ENCODE measurements around the gene RAB6A.
"Not testable (repeated sequence)": the region's sequence is repeated elsewhere in the genome, so short reads cannot be mapped to it uniquely, and the experiment has no call there.

The RAB6A gene

DNA sequence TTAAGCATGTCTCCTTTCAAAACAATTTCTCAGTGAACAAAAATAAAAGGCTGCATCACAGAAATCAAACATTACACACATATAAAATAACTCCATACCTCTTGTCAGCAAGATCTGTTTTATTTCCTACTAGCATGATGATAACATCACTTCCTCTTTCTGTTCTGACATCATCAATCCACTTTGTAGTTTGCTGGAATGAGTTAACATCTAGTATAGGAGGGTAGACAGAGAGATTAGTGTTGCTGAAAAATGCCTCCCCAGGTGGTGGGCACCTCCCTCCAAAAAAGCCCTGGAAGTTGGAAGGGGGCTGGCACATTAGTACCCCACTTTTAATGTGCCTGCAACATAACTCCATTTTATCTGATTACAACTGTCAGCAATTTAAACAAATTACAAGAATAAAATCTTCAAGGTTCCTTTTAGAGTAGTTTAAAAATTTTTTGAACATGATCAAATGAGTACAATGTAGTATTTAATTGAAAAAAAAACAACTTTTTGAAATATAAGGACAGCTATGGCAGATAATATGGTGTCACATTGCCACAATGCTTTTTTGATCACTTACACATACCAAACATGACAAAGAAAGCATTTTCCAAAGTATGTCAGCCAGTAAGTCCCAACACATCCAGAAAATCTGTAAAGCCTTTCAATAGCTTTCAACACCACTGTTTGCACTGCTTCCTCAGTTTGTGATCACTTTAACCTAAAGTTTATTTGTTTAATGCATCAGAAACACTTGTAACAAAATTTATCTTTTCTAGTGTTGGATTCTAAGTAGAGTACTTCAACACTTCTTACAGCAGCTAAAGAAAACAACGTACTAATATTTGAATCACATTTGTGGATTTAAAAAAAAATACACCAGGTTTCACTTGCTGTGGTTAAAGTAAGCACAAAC, 44.5 kb downstream of the RAB6A start:
- no peak for DNase-seq

DNA sequence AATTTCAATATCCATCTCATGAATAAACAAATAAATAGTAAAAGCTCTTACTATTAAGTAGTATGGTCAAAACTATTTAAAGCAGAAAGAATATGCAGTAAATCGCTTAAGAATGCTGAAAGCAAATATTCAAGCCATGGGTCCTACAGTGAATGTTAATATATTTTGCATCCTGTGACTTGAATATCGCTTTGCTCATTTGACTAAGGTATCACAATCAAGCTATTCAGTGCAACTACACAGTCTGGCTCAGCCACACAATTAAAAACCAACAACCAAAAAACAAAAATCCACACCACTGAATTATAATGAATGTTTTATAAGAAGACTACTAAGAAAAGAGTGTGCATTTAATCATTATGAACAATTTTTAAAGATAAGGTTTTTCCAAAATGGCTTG, 45.3 kb downstream of the RAB6A start:
- no peak for DNase-seq

DNA sequence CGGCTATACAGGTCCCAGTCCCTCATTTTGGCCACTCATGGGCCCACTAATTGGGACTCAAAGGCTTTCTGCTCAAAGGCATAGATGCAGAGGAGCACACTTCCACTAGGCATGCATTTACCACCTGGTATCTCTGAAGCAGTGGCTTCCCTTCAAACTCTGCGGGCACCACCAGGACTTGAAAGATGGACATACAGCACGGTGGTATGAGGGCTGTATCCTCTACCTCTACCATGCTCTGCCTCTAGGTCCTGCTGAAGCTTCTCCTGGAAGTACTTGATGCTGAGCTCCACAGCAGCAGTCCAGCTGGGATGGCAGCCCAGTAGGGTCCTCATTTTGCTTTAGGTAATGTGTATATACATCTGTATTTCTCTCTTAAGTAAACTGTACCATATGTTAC, 49.9 kb downstream of the RAB6A start:
- no peak for DNase-seq

DNA sequence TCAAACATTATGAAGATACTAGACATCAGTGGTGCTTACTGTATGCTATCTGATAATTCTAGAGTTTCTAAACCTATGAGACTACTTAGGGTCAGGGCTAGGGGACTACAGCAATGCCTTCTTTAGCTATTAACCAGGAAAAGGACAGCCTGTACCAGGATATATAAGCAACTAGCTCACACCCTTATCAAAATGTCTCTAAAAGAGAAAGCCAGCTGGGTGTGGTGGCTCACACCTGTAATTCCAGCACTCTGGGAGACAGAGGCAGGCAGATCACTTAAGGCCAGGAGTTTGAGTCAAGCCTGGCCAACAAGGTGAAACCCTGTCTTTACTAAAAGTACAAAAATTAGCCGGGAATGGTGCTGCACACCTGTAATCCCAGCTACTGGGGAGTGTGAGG, 55.8 kb downstream of the RAB6A start:
- no peak for DNase-seq

DNA sequence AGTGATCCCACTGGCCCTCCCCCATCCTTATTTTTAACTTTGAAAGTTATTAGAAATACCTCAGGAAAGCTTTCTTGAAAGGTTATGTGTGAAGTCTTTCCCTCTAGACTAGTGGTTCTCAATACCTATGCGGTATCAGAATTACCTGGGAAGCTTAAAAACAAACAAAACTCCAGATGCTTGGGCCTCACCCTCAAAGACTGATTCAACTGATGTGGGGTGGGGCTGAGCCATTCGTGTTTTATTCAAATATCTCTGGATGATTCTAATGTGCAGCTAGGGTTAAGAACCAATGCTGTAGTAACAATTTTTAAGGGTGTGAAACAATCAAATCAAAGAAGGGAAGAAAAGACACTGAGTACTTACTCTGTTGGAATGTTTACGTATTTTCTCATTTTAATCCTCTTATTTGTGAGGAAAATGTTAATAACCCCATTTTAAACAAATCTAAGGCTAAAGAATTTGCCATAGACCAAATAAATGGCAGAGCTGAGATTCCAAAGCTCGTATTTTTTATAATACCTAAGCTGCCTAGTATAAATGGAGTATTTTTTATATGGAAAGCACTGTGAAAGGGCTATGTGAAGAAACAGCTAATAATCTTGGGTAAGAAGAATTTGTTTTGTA, 66.9 kb downstream of the RAB6A start:
- DNase-seq = no peak

DNA sequence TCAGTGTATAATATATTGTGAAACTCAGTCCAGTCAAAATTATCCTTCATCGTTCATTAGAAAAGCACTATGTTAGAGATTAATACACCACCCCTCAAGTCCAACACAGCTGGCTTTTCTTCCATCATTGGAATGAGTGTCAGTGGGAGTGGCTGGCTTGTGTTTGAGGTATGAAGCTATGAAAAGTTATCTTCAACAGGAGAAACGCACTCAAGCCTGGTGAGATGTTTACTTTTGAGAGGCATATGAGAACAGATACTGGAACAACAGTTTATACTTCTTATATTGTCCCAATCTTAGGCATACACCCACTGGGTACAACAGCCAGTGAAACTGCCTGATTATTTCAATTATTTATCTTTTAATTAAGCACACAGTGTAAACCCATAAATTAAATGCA, 80.2 kb downstream of the RAB6A start:
- DNase-seq = no peak

DNA sequence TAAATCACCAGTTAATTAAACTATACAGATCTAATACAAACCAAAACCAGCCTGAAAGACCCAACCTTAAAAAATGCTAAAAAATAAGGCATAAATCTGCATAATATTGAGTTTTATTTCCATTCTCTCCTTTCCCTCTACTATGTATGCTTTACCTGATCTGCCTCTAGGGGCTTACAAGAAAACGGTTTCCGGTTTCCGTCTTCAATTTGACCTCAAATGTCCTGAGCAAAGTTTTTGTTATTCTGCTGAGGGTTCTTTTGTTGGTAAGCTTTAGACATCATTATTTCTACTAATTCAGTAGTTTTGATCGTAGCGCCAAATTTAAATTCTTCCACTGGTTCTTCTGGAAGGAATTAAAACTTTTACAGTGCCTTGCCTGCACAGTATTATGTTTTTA, 84.3 kb downstream of the RAB6A start:
- not testable (repeated sequence) for DNase-seq

DNA sequence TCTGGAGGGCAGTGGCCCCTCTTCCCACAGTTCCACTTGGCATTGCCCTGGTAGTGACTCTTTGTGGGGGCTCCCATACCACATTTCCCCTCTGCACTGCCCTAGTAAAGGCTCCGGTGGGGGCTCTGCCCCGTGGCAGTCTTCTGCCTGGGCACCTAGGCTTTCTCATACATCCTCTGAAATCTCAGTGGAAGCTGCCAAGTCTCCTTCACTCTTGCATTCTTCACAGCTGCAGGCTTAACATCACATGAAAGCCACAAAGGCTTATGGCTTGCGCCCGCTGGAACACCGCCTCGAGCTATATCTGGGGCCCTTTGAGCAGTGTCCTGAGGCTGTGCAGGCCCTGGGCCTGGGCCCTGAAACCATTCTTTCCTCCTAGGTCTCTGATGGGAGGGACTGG, 89.2 kb downstream of the RAB6A start:
- DNase-seq = no peak

DNA sequence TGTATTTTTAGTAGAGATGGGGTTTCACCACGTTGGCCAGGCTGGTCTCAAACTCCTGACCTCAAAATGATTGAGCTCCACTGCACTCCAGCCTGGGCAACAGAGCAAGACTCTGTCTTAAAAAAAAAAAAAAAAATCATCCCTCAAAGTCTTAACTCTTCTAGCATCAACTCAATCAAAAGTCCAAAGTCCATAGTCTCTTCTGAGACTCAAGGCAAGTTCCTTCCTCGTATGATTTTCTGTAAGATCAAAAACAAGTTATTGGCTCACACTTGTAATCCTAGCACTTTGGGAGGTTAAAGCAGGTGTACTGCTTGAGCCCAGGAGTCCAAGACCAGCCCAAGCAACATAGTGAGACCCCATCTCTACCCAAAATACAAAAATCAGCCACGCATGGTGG, 90.1 kb downstream of the RAB6A start:
- DNase-seq = no peak

DNA sequence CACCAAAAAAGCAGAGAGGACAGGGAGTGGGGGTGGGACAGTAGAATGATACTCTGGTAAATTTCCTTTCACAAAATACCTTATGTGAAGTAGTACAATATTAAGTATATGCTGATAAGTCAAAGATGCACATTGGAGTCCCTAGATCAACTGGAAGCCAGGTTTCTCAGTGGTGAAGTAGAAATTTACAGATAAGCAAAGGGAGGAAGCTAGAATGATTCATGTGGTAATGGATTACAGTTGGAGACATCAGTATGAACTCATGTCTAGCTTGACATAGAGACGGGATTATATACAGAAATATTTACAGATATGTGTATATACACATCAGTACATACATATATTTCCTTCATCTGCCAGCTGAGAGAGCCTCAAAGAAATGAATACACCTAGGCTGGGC, 93.0 kb downstream of the RAB6A start:
- no peak for DNase-seq

DNA sequence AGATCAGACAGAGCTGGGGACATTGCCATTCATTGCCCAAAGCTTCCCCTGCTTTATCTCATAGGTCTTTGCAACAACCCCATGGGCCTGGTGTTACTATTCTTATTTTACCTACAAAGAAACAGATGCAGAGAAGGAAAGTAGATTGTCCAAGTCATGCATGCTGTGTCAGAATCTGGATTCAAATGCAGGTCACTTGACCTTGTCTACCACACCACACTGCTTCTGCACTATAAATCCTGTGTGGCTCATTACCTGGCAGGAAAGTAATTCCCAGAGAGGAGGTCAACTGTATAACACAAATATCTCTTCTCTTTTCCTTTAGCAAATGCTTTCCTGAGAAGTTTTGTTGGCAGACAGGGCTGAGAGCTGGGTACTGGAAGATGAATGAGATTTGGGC, 96.0 kb downstream of the RAB6A start:
- no peak for DNase-seq

DNA sequence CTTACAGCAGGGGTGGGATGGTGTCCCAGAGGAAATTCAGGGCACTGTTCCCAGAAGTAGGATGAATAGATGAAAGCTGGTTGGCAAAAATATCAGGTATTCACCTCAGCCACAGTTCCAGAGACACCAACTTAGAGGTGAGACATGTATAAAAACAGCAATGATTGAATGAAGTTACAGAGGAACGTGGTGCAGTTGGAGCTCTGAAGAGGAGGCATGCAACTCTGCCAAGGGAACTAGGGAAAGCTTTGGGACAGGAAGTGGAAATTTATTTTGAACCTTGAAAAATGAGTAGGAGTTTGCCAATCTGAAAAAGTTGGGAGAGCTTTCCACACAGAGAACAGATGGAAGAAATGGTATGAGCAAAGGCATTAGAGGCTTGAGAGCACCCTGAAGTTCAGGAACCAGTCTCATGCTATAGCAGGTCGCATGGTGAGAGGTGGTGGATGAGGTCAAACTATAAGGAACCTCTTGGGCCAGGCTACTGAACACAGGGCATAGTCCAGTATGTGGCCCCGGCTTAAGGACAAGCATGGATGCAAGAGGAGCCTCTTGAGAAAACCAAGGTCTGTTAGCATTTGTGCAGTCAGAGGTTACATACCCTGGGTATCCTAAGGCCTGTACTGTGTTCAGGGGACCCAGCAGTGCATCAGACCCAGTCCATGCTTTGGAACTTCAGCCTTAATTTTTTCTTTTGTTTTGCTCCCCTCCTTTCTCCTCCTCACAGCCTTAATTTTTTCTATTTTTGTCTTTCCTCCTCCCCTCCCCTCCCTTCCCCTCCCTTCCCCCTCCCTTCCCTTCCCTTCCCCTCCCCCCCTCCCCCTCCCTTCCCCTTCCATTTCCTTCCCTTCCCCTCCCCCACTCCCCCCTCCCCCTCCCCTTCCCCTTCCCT, 97.0 kb downstream of the RAB6A start:
- no peak for DNase-seq

DNA sequence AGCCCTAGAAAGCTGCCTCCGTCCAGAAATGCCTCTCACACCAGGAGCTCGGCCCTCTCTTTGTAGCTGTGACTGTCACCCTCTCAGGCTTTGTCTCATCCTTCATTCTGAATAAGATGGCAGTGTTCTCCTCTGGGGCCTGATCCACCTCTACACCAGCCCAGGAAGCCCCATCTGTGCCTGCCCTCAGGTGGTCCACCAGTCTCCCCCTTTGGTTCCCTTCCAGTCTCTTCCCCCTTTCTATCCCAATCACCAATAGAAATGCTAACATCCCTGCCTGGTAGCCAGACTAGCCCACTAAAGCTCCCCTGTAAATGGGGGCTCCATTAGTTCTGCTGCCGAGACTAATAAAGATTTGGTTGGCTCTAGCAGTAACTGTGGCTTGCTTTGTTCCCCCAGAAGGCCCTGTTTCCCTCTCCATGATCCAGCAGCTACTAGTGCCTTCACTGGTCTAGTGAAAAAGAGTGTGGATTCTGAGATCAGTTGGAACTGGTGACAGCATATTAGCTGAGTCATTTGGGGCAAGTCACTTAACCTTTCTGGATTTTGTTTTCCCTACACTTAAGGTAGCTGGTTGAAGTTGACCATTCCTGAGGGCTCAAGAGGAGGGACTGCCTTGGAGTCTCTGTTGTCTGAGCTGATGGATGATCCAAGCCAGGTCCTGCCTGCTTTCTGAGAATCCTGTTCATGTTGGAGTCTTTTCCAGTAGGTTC, 98.3 kb downstream of the RAB6A start:
- DNase-seq = no peak

DNA sequence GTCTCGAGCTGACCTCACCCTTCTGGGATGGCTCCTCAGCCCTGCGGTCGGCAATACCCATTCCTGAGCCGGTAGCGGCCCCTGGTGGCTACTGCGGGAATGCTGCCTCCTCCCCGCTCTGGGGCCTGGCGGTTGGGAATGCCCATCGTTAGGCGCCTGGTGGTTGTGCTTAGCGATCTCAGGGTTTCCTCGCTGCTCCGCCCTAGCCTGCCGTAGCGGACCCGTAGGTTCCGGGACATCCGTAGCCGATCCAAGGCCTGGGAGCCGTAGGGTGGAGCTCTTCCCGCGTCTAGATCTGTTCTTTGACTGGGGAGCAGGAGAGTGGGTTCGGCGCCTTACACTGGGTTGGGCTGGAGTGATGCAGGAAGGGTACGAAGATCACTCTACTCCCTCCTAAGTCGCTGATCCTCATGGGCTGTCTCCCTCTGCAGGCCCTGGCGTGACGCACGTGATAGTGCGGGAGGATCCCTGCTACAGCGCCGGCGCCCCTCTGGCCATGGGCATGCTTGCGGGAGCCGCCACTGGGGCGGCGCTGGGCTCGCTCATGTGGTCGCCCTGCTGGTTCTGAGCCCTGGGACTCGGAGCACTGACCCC, 99.7 kb downstream of the RAB6A start:
- peak; percentile 17 for DNase-seq

DNA sequence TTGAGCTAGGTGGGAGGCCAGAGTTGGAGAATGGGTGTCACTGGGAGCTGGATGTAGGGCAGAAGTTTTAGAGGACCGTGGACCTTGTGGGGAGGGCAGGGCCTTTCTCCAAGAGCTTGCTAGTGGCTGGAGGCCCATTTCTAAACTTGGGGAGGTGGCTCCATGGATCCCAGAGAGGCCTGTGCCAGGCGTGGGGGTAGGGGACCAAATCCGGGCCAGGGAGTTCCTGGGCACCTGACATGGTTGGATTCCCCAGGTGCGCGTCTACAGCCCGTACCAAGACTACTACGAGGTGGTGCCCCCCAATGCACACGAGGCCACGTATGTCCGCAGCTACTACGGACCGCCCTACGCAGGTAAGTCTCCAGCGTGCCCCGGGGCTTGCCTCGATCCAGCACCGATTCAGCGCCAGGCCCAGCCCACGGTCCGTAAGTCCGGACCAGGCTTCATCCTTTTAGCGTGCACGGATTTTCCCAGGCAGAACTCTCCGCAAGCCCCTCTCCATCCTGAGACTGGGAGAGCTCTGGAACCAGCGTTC, 100.3 kb downstream of the RAB6A start:
- DNase-seq = no peak

DNA sequence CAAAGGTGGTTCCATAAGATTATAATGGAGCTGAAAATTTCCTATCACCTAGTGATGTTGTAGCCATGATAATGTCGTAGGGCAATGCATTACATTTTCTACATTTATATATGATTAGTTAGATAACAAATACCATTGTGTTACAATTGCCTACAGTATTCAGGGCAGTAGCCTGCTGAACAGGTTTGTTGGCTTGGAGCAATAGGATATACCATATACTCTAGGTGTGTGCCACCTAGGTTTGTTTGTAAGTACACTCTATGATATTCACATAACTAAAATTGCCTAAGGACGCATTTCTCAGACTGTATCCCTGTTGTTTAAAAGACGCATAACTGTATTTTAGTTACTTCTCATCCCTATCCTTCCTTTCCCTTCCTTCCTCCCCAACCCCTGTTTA, 100.9 kb downstream of the RAB6A start:
- DNase-seq = no peak

DNA sequence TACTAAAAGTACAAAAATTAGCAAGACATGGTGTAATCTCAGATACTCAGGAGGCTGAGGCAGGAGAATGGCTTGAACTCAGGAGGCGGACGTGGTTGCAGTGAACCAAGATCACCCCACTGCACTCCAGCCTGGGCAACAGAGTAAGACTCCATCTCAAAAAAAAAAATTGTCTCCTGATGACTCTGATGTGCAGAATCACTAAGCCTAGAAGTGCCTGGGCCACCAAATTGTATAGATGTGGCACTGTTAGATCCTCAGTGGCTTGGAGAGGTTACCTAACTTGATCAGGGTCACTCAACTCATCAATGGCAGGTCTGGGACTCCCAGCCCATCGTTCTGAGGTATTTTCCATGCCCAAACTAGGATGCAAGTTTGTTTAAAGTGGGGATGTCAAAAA, 103.9 kb downstream of the RAB6A start:
- no peak for DNase-seq

DNA sequence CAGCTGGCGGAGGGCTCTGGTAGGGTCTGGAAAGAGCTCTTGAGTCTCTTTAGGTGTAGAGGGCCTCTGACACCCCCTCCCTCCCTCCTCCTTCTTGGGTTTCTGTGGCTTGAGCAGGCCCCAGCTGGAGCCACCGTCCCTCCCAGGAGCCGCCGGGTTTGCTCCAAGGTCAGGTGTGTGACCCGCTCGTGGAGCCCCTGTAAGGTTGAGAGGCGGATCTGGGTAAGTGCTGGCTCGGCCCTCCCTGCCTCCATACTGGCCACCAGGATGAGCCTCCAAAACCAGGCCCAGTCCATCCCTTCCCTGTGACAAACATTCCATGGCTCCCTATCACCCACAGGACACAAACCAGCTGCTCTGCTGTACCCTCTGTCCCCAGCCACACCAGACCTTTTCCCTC, 105.2 kb downstream of the RAB6A start:
- DNase-seq = no peak

DNA sequence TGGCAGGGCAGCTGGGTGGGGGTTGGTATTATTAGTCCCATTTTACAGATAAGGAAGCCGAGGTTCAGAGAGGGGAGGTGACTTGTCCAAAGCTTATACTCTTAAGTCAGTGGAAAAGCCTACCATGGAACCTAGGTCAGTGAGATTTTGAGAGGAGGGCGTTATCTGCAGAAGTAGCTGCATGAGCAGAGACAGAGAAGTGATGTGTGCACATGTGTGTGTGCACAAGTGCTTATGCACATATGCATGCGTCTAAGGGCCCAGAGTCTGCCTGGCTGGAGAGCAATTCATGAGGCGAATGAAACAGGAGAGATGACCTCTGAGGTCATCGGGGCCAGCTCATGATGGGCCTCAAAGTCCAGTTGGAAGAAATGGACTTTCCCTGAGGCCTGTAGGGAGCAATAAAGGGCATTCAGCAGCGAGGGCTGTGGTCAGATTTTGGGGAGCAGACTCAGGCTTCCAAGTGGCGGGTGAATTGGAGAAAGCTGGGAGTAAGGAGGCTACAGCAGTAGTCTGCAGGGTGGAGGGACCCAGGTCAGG, 106.3 kb downstream of the RAB6A start:
- no peak for DNase-seq

DNA sequence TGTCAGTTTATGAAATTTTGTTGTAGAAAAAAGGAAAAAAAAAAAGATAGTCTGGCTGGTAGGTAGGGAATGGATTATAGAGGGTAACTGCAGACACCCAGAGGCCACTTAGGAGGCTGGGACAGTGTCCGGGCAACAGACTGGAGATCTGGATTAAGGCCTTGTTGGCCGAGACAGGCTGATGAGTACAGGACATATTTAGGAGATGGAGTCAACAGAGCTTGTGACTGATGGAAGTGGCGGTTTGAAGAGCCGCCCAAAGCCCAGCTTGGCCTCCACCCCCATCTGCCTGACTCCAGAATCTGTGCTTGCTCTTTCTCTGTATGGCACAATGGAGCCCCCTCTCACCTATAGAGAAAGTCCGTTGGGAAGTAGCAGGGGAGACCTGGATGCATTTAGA, 106.9 kb downstream of the RAB6A start:
- DNase-seq = no peak

DNA sequence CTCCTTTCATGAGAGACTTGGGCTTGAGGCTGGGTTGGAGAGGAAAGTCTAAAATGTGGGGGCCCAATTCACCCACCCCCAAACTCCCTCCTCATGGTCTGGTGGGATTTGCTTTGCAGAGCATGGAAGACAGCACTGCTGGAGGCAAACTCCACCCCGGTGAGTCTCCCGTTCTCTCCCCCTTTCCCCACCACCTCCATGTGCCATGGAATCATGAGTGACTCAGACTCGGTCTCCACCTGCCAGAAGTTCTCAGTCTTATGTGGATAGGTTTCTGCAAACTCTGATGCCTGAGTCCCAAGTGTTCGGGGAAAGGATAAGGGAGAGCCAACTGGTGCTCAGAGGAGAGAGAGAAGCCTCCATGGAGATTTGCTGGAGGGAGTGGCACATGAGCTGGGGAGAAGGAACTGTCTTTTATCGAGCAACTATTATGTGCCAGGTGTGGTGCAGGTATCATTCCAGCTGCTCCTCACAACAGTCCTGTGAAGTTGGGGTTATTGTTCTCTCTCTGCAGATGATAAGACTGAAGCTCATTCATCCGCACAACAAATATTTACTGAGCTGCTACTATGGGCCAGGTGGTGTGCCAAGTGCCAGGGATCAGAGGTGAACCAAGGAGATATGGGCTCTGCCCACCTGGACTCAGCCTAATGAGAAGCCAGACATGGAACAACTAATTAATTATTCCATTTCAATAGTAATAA, 107.9 kb downstream of the RAB6A start:
- DNase-seq = no peak
